Tibial nerve (tissue), 4 donors: ENCODE results near the gene STAC3.
A peak's percentile ranks its signal among the peaks of the same experiment; 100 is the strongest.

ENCODE experiments used
- EP300 ChIP-seq, 2 donors: sonication (generic); formaldehyde crosslinking; IDR thresholded peaks; one replicate each; pipeline ENCODE4 v1.6.1; 2017; ENCODE audit warnings: antibody characterized with exemption in 2 of 2, mild to moderate bottlenecking in 1 of 2
- TF ChIP-seq, protein P1 (sequence below), 5 experiments: fragments of 200-600 bp in 3 of 5; fragments of 450-650 bp in 2 of 5; sonication (generic) in 3 of 5; IDR thresholded peaks; one replicate each; pipeline ENCODE4 v1.5.1; 2016 to 2019; ENCODE audit warnings: antibody characterized with exemption in 5 of 5, mild to moderate bottlenecking in 3 of 5, moderate library complexity in 2 of 5

- no peak for TF ChIP-seq EP300 (IDR thresholded peaks at IDR 0.05)
- TF ChIP-seq, protein P1, sequence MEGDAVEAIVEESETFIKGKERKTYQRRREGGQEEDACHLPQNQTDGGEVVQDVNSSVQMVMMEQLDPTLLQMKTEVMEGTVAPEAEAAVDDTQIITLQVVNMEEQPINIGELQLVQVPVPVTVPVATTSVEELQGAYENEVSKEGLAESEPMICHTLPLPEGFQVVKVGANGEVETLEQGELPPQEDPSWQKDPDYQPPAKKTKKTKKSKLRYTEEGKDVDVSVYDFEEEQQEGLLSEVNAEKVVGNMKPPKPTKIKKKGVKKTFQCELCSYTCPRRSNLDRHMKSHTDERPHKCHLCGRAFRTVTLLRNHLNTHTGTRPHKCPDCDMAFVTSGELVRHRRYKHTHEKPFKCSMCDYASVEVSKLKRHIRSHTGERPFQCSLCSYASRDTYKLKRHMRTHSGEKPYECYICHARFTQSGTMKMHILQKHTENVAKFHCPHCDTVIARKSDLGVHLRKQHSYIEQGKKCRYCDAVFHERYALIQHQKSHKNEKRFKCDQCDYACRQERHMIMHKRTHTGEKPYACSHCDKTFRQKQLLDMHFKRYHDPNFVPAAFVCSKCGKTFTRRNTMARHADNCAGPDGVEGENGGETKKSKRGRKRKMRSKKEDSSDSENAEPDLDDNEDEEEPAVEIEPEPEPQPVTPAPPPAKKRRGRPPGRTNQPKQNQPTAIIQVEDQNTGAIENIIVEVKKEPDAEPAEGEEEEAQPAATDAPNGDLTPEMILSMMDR (IDR thresholded peaks at IDR 0.05) = peak; percentile 32 to 55 (median 46)
Observed at GRCh38 chr12:57224973-57225679, 25.9 kb downstream of the STAC3 start.
